NCI-H82 treated with DMSO at 0.1 percent for 48 hours (cell line): ENCODE measurements around the gene SPECC1.
"Not testable (repeated sequence)": the region's sequence is repeated elsewhere in the genome, so short reads cannot be mapped to it uniquely, and the experiment has no call there.

ENCODE experiments used
- DNase-seq: peaks from one replicate; lab custom pipeline; 2025; ENCODE audit not compliant: unreplicated experiment; lab: John Stamatoyannopoulos, UW

SPECC1 gene

GRCh38 chr17:20010099-20010863 is 1.1 kb downstream of the SPECC1 start:
- DNase-seq, result peak; percentile 83

- no peak for DNase-seq
Observed at GRCh38 chr17:20010936-20011335, 1.8 kb downstream of the SPECC1 start.

- DNase-seq, result no peak
Observed at GRCh38 chr17:20012017-20012536, 2.9 kb downstream of the SPECC1 start.

- not testable (repeated sequence) for DNase-seq
Observed at GRCh38 chr17:20016475-20016992, 7.4 kb downstream of the SPECC1 start.

DNA sequence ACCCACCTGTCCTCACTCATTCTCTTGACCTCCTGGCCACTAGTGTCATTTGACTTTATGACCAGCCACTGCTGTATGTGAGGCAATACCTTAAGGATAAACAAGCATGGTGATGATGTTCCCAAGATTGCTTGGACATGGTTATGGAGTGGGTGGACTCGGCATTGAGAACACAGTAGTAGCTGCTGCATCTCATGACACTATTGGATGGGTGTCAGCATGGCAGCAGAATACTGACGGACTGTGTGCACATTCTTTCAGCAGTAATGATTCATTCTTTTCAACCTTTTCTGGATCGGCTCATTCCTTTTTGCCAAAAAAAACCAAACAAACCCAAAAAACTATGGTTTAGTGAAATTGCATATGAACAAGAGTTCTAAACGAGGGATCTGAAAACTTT is 13.5 kb downstream of the SPECC1 start:
- DNase-seq, result no peak

DNA sequence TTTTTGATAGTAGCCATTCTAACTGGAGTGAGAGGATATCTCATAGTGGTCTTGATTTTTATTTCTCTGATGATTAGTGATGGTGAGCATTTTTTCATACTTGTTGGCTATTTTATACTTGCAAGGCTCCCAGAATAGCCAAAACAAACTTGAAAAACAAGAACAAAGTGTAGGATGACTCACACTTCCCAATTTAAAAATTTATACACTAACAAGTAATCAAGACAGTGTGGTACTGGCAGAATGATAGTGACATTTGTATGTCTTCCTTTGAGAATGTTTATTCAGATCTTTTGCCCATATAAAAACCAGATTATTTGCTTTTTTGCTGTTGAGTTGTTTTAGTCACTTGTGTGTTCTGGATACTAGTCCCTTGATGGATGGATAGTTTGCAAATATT is 17.8 kb downstream of the SPECC1 start:
- DNase-seq, result no peak

- no peak for DNase-seq
Observed at GRCh38 chr17:20028443-20028842, 19.3 kb downstream of the SPECC1 start.

GRCh38 chr17:20032636-20033035 is 23.5 kb downstream of the SPECC1 start:
- no peak for DNase-seq

GRCh38 chr17:20033415-20033814 is 24.3 kb downstream of the SPECC1 start:
- DNase-seq, result no peak

GRCh38 chr17:20035501-20035900 is 26.3 kb downstream of the SPECC1 start:
- no peak for DNase-seq

- not testable (repeated sequence) for DNase-seq
Observed at GRCh38 chr17:20037286-20037685, 28.1 kb downstream of the SPECC1 start.

GRCh38 chr17:20039037-20039436 is 29.9 kb downstream of the SPECC1 start:
- no peak for DNase-seq

DNA sequence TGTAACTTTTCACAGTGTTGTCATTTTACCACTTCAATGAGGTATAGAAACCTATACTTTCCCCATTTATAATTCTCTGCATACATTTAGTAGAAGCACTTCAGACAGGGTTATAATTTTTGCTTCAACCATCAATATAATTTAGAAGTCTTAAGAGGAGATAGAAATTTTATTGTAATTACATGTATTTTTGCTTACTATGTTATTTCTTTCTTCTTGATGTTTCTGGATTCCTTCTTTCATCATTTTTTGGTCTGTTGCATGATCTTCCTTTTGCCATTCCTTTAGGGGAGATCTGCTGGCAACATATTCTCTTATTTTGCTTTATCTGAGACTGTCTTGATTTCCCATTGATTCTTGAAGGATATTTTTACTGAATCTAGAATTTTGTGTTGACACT is 31.1 kb downstream of the SPECC1 start:
- DNase-seq, result no peak

DNA sequence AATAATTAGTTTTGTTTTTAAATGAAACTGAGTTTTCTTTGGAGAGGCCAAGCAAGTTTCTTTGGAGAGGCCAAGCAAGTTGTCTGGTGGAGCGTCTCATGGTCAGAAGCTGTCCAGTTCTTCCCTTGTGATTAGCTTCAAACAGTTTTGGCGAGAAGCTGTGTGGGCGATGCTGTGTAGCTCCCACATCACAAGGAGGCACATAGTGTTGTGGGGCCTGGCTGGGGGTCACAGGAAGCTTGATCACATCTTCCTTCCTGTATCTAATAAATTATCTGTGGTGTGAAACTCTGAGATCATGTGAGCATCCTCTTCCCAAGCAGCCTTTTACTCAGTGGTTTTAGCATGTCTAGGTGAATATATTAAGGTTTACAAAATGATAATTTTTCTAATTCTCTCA is 33.9 kb downstream of the SPECC1 start:
- DNase-seq, result no peak

DNA sequence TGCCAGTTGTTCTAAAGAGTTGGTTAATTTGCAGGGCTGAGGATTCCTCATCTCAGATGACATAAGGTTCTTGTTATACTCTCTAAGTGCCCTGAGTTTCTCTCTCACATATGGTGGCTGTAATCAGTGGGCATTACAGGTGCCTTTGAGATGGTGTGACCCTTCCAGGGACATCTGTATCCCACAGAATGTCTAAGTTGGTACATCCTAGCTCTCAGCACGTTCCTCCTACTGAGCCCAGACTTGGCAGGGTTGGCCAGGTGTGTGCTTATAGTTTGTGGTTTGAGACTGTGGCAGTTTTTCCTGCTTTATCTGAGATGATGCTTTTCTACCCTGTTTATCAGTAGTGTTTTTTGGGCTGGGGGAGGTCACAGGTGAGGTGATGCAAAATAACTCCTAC is 36.3 kb downstream of the SPECC1 start:
- no peak for DNase-seq

- no peak for DNase-seq
Observed at GRCh38 chr17:20046629-20047028, 37.5 kb downstream of the SPECC1 start.

DNA sequence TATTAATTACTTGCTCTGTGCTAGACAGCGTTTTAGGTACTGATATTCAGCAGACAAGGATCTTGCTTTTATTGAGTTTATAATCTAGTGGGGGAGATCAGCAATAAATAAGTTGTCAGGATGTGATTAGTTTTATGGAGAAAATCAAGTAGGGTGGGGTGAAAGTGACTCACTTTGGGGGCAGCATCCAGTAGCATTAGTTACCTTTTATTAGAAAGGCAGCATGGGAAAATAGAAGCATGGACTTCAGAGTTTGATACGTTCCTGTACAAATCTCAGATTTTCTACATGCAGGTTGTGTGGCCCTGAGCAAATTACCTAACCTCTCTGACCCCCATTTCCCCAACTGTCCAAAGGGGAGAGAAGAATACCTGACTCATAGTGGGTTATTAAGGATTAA is 42.5 kb downstream of the SPECC1 start:
- no peak for DNase-seq

- DNase-seq, result no peak
Observed at GRCh38 chr17:20053361-20053964, 44.3 kb downstream of the SPECC1 start.

- DNase-seq, result no peak
Observed at GRCh38 chr17:20059728-20060188, 50.6 kb downstream of the SPECC1 start.

GRCh38 chr17:20063665-20064648 is 54.8 kb downstream of the SPECC1 start:
- no peak for DNase-seq

DNA sequence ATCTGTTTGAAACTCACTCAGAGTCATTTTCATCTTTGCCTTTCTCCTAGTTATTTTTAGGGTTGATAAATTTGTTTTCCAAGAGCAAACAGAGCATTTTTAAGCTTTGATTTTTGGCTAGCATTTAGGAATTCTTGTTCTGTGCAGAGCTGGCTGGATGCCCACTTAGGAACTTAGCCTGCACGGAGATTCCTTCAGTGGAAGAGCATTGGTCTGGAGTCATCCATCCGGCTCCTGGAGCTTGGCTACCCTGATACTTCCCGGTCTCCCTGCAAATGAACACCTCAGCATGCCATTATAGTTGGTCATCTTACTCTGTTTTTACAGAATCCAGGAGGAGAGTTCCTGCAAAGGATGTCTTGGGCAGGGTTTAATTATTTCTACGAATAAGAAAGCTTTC is 57.1 kb downstream of the SPECC1 start:
- no peak for DNase-seq
